Camera-type eye (tissue), 1 donor: Measurements from ENCODE around the gene LRSAM1. TPM values are rescaled to one million over a fixed set of nuclear protein-coding genes. Genes with fewer than 3 reads are reported as not detected.

Experiments used
- total RNA-seq: library from RNA; depleted of rRNA; stranded (reverse); fragments of >200 nt; gene quantifications from one replicate; pipeline ENCODE4 v1.2.3, GENCODE V29; 2014

LRSAM1 gene
- 24.4 TPM for total RNA-seq

GRCh38 chr9:127450830-127451607 is at the start of gene LRSAM1, which contains the start of gene RPL12:
TSS of gene LRSAM1 (plus strand) at chr9:127451510. CDS start at chr9:127454528, 3,018 bp downstream.
TSS of gene RPL12 (minus strand) at chr9:127451406. CDS start at chr9:127451317, 89 bp downstream.

GRCh38 chr9:127423934-127424675 is 27.2 kb upstream of the LRSAM1 start, which contains the start of gene ZNF79:
TSS of gene ZNF79 (plus strand) at chr9:127424382. CDS start at chr9:127424788, 406 bp downstream.

Other genes with a start within 250 kb of the LRSAM1 start
- 48.6 TPM for gene GARNL3, start 186.7 kb upstream of the LRSAM1 start, total RNA-seq
- 15.2 TPM for gene SLC2A8, start 54.3 kb upstream of the LRSAM1 start, total RNA-seq
- 19.1 TPM for gene ZNF79, start 27.1 kb upstream of the LRSAM1 start, total RNA-seq
- gene RPL12, start 104 bp upstream of the LRSAM1 start, total RNA-seq, result 932 TPM
- 237 TPM for gene STXBP1, start 160.8 kb downstream of the LRSAM1 start, total RNA-seq